PC-9 (cell line): Measurements from ENCODE around the gene DNASE1L2. TPM values are rescaled to one million over a fixed set of nuclear protein-coding genes. Genes with fewer than 3 reads are reported as not detected.

Source experiments
- BruUV-seq: library from RNA; stranded (reverse); fragments of 400-500 nt; replicated peaks from 2 replicates; lab custom pipeline; 2021; lab: Mats Ljungman, UMichigan
- CTCF ChIA-PET: fragments of 300-600 bp; sonication (Branson Sonifier 250); formaldehyde crosslinking; loops from one replicate; lab custom pipeline; 2022; ENCODE audit warnings: antibody characterized with exemption; lab: Charles Lee
- POLR2A ChIA-PET: fragments of 300-600 bp; sonication (Branson Sonifier 250); formaldehyde crosslinking; loops from one replicate; lab custom pipeline; 2022; ENCODE audit warnings: antibody characterized with exemption; ENCODE audit not compliant: unreplicated experiment; lab: Charles Lee
- DNase-seq, 2 experiments: peaks; one replicate each; pipeline versions ENCODE4 v3.0.0 to v3.0.0-alpha.2; 2015 to 2022; ENCODE audit warnings: mixed read lengths in 1 of 2
- H2AFZ ChIP-seq: fragments of 200-600 bp; sonication (generic); 2 replicates; pipeline ENCODE4 v1.8.1; 2017; ENCODE audit warnings: antibody characterized with exemption
- H3F3A ChIP-seq: fragments of 200-600 bp; sonication (generic); 2 replicates; pipeline ENCODE4 v1.8.1; 2017; ENCODE audit warnings: antibody characterized with exemption, mild to moderate bottlenecking, low read depth; ENCODE audit not compliant: insufficient read depth
- H3K27ac ChIP-seq: fragments of 200-600 bp; sonication (generic); 2 replicates; pipeline ENCODE4 v1.6.1; 2016; ENCODE audit warnings: mixed run types
- H3K27me3 ChIP-seq: fragments of 200-600 bp; sonication (generic); 2 replicates; pipeline ENCODE4 v1.6.1; 2016; ENCODE audit warnings: low read depth, mixed run types; ENCODE audit not compliant: insufficient read depth
- H3K36me3 ChIP-seq: fragments of 200-600 bp; sonication (generic); 2 replicates; pipeline ENCODE4 v1.6.1; 2016; ENCODE audit warnings: low read depth, mixed run types
- H3K4me1 ChIP-seq: fragments of 200-600 bp; sonication (generic); replicated peaks from 2 replicates; pipeline ENCODE4 v1.6.1; 2016; ENCODE audit warnings: mixed run types; ENCODE audit not compliant: insufficient read depth
- H3K4me2 ChIP-seq: fragments of 200-600 bp; sonication (generic); 2 replicates; pipeline ENCODE4 v1.6.1; 2017; ENCODE audit warnings: mixed run types
- H3K4me3 ChIP-seq: fragments of 200-600 bp; sonication (generic); 2 replicates; pipeline ENCODE4 v1.6.1; 2016; ENCODE audit warnings: mixed run types
- H3K79me2 ChIP-seq: fragments of 200-600 bp; sonication (generic); 2 replicates; pipeline ENCODE4 v1.6.1; 2017; ENCODE audit warnings: low read depth, mixed run types
- H3K9me2 ChIP-seq: fragments of 200-600 bp; sonication (generic); 2 replicates; pipeline ENCODE4 v1.8.1; 2017; ENCODE audit warnings: mild to moderate bottlenecking; ENCODE audit not compliant: insufficient read depth
- H3K9me3 ChIP-seq: fragments of 200-600 bp; sonication (generic); 2 replicates; pipeline ENCODE4 v1.8.1; 2016; ENCODE audit warnings: low read depth; ENCODE audit not compliant: insufficient read depth
- H4K20me1 ChIP-seq: fragments of 200-600 bp; sonication (generic); 2 replicates; pipeline ENCODE4 v1.8.1; 2017; ENCODE audit not compliant: insufficient read depth
- EZH2 ChIP-seq: fragments of 200-600 bp; sonication (generic); IDR thresholded peaks from 2 replicates; pipeline ENCODE4 v1.8.0; 2017; ENCODE audit warnings: antibody characterized with exemption, low read depth
- intact Hi-C: fragments of 100-400 bp; cut with micrococcal nuclease; formaldehyde crosslinking; loops from one replicate; pipeline ENCODE4 v1.10.0; 2022; ENCODE audit not compliant: unreplicated experiment
- total RNA-seq: library from RNA; stranded (reverse); gene quantifications from 2 replicates; pipeline ENCODE4 v1.2.3, GENCODE V29; 2021
- TF ChIP-seq, protein P1 (sequence below): fragments of 200-600 bp; sonication (generic); conservative IDR thresholded peaks from 2 replicates; pipeline ENCODE4 v1.6.1; 2017; ENCODE audit warnings: mixed run types, antibody characterized with exemption, mild to moderate bottlenecking, moderate library complexity

DNASE1L2 gene
- total RNA-seq, 1 experiment from 2014 or later: 7.3 TPM

DNA sequence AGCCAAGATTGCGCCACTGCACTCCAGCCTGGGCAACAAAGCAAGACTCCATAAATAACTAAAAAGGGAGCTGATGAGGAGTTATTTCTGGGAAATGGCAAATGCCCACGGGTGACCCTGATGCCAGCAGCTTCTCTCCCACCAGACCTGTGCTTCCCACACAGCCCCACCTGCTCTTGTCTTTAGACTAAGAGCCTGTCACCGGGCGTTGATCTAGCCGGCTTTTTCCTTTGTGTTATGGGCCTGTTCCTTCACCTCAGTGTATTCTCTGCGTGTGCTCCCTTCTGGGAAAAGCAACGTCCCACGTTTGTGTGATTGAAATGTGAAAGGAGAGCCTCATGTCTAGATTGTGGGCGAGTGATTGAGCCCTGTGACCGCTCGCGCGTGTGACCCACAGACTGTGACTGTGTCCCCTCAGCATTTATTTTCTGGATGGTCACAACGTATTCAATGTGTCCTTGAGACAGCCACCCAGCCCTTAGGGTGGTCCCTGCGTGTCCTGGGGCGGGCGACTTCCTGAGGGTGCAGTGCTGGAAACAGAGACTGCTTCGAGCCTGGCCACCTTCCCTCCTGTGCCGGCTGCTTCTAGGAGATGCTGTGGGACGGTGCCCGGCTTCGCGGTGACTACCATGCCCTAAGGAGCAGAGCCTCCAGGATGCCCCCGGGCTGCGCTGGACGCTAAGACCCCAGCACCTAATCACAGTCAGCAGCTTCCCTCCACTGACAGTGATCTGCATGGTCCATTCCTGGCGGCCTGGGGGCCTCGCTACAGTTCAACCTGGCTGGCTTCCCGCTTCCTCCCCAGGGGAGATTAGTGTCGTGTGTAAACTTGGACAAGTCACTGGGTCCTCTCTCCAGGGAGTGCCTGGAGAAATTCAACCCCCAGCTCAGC is 39.5 kb downstream of the DNASE1L2 start:
- Histone ChIP-seq H3K4me3 (no peak overlapping the region), H3K79me2 (no peaks in the 10 kb centered on the region), H3F3A (no peaks in the 10 kb centered on the region), H3K36me3 (no peaks in the 10 kb centered on the region), H3K27me3 (peaks cover 33% of the 10 kb centered on the region), H3K9me3 (no peaks in the 10 kb centered on the region), H4K20me1 (peaks cover 3% of the 10 kb centered on the region; the same call in 1 of the 2 replicates), H2AFZ (no peak overlapping the region), H3K4me1 (no peaks in the 10 kb centered on the region), H3K4me2 (no peak overlapping the region), H3K9me2 (no peaks in the 10 kb centered on the region), H3K27ac (no peak overlapping the region)
- TF ChIP-seq, protein P1, sequence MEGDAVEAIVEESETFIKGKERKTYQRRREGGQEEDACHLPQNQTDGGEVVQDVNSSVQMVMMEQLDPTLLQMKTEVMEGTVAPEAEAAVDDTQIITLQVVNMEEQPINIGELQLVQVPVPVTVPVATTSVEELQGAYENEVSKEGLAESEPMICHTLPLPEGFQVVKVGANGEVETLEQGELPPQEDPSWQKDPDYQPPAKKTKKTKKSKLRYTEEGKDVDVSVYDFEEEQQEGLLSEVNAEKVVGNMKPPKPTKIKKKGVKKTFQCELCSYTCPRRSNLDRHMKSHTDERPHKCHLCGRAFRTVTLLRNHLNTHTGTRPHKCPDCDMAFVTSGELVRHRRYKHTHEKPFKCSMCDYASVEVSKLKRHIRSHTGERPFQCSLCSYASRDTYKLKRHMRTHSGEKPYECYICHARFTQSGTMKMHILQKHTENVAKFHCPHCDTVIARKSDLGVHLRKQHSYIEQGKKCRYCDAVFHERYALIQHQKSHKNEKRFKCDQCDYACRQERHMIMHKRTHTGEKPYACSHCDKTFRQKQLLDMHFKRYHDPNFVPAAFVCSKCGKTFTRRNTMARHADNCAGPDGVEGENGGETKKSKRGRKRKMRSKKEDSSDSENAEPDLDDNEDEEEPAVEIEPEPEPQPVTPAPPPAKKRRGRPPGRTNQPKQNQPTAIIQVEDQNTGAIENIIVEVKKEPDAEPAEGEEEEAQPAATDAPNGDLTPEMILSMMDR: no peak
- TF ChIP-seq EZH2: no peak
- intact Hi-C loops: no loop called here
- CTCF ChIA-PET: interaction anchor here (0.6 kb wide), 1 partner anchor 825 kb away, joined by 3 read pairs; no protein-coding TSS in a partner anchor
- no TSS peak for BruUV-seq
- POLR2A ChIA-PET: interaction anchor here (0.6 kb wide), 1 partner anchor 208 kb away, joined by 5 read pairs; no protein-coding TSS in a partner anchor
- DNase-seq: no peak

GRCh38 chr16:2276368-2277195 is 40.3 kb downstream of the DNASE1L2 start:
- no peaks in the 10 kb centered on the region for H3K9me2 ChIP-seq
- H3K9me3 ChIP-seq: no peaks in the 10 kb centered on the region
- CTCF ChIA-PET: interaction anchor here (0.6 kb wide), 1 partner anchor 825 kb away, joined by 3 read pairs; no protein-coding TSS in a partner anchor

GRCh38 chr16:2277466-2278271 is 41.4 kb downstream of the DNASE1L2 start:
- H3K9me2 ChIP-seq: no peaks in the 10 kb centered on the region
- no peak overlapping the region for H3K27ac ChIP-seq
- H3K9me3 ChIP-seq: no peaks in the 10 kb centered on the region
- no peak for TF ChIP-seq EZH2
- TF ChIP-seq, protein P1: no peak
- BruUV-seq: no TSS peak
- DNase-seq: no peak
- no peak overlapping the region for H3K4me2 ChIP-seq
- no peaks in the 10 kb centered on the region for H3K4me1 ChIP-seq
- ChIA-PET POLR2A (interaction anchor here (0.5 to 0.6 kb wide), 2 partner anchors 13 to 114 kb away, joined by 4 to 5 read pairs; no protein-coding TSS in a partner anchor), CTCF (no interaction called here)
- H3K4me3 ChIP-seq: no peak overlapping the region
- no peaks in the 10 kb centered on the region for H3F3A ChIP-seq
- H3K27me3 ChIP-seq: peaks cover 48% of the 10 kb centered on the region
- H3K36me3 ChIP-seq: no peaks in the 10 kb centered on the region
- H4K20me1 ChIP-seq: peaks cover 3% of the 10 kb centered on the region; the same call in 1 of the 2 replicates
- H3K79me2 ChIP-seq: no peaks in the 10 kb centered on the region
- no peak overlapping the region for H2AFZ ChIP-seq
- intact Hi-C loops: no loop called here

More at GRCh38 chr16:2276368-2277195, 40.3 kb downstream of the DNASE1L2 start:
- H3K27me3 ChIP-seq: peaks cover 42% of the 10 kb centered on the region
- H4K20me1 ChIP-seq: peaks cover 3% of the 10 kb centered on the region; the same call in 1 of the 2 replicates
- H3K79me2 ChIP-seq: no peaks in the 10 kb centered on the region
- no peaks in the 10 kb centered on the region for H3K4me1 ChIP-seq
- DNase-seq: no peak
- no TSS peak for BruUV-seq
- no peak overlapping the region for H2AFZ ChIP-seq
- no peak overlapping the region for H3K4me2 ChIP-seq
- no peaks in the 10 kb centered on the region for H3K36me3 ChIP-seq
- no peak overlapping the region for H3K4me3 ChIP-seq
- TF ChIP-seq EZH2: no peak
- POLR2A ChIA-PET: interaction anchor here (0.6 kb wide), 1 partner anchor 113 kb away, joined by 5 read pairs; no protein-coding TSS in a partner anchor
- no peak overlapping the region for H3K27ac ChIP-seq
- H3F3A ChIP-seq: no peaks in the 10 kb centered on the region
- intact Hi-C loops: no loop called here
